Right cardiac atrium (tissue), 5 donors: Measurements from ENCODE around the gene NFE2. TPM values are rescaled to one million over a fixed set of nuclear protein-coding genes. Genes with fewer than 3 reads are reported as not detected.

ENCODE experiments used
- ATAC-seq, 2 donors: fragments of 200-7000 bp; cut with Tn5 transposase; one replicate each; pipeline versions ENCODE4 v1.8.0 to v1.9.1; 2020; ENCODE audit warnings: moderate library complexity in 2 of 2, mild to moderate bottlenecking in 1 of 2
- DNase-seq, 3 donors: peaks; one replicate each; pipeline ENCODE4 v3.0.0-alpha.2; 2020
- H3K27ac ChIP-seq: one replicate; pipeline ENCODE4 v1.5.1; 2013; ENCODE audit warnings: mild to moderate bottlenecking, low read length, control low read depth, moderate library complexity
- H3K27me3 ChIP-seq: one replicate; pipeline ENCODE4 v1.6.1; 2013; ENCODE audit not compliant: control insufficient read depth, insufficient read depth
- H3K4me1 ChIP-seq: one replicate; pipeline ENCODE4 v1.6.1; 2013; ENCODE audit warnings: low read length; ENCODE audit not compliant: control insufficient read depth, insufficient read depth
- H3K4me3 ChIP-seq: one replicate; pipeline ENCODE4 v1.5.1; 2013; ENCODE audit warnings: low read length, control low read depth
- H3K9me3 ChIP-seq: one replicate; pipeline ENCODE4 v1.6.1; 2013; ENCODE audit warnings: low read length; ENCODE audit not compliant: control insufficient read depth
- WGBS: extraction: QIAGEN DNeasy Blood & Tissue Kit; methylation state at CpG from one replicate; pipeline ENCODE4 v1.1.7; 2013; 5-methylcytosine and 5-hydroxymethylcytosine counted together
- intact Hi-C, 4 donors: fragments of 100-400 bp; cut with DNase I; formaldehyde crosslinking; loops; one replicate each; pipeline versions ENCODE4 v1.11.0 to v1.14.0; 2022 to 2023
- polyA plus RNA-seq: library from polyadenylated mRNA; stranded (reverse); fragments of 200-250 nt; gene quantifications from one replicate; pipeline ENCODE4 v1.2.3, GENCODE V29; 2013
- total RNA-seq, 4 donors: library from RNA; stranded (reverse); fragmentation: NEBNext Ultra II Directional; extraction: Animal tissue kit (Norgen Biotek cat#: 25700); gene quantifications; one replicate each; pipeline ENCODE4 v1.2.1, GENCODE V29; 2021
- donor health status: healthy with polysubstance abuse.
- donor health status: DM: no; HTN: yes; CAD: no.
- donor health status: DM: no; HTN: no; CAD: no.
- donor health status: DM: no; HTN: yes; CAD: no; lungs with severe emphysema.
- donor health status: DM: yes; HTN: yes; CAD: no.

The NFE2 gene
- total and polyA plus RNA-seq, 5 donors = 0.28 to 0.97 (median 0.32) TPM

- Histone ChIP-seq H3K9me3 (no peaks in the 10 kb centered on the region), H3K4me1 (no peaks in the 10 kb centered on the region), H3K27ac (no peak overlapping the region), H3K4me3 (no peak overlapping the region), H3K27me3 (no peaks in the 10 kb centered on the region)
- intact Hi-C loops = no loop called here
- ATAC-seq (no peak), DNase-seq (no peak)
- WGBS = 29% methylated on average over 4 of the region's 4 CpGs
These were observed 38.4 kb downstream of the NFE2 start for GRCh38 chr12:54262403-54262925.

- no peak for DNase-seq
- intact Hi-C loops = no loop called here
- Histone ChIP-seq H3K4me3 (no peak overlapping the region), H3K9me3 (no peaks in the 10 kb centered on the region), H3K27ac (no peak overlapping the region), H3K4me1 (no peaks in the 10 kb centered on the region), H3K27me3 (no peaks in the 10 kb centered on the region)
- ATAC-seq = no peak
- WGBS = 49% methylated on average over 5 of the region's 5 CpGs
These were observed 38.9 kb downstream of the NFE2 start for GRCh38 chr12:54261815-54262402.

GRCh38 chr12:54259194-54260011, 41.4 kb downstream of the NFE2 start:
- ATAC-seq (peak; percentile 93 to 97), DNase-seq (peak; percentile 84 to 88 (median 86))
- intact Hi-C loops = no loop called here
- Histone ChIP-seq H3K27me3 (no peaks in the 10 kb centered on the region), H3K4me1 (no peaks in the 10 kb centered on the region), H3K27ac (peak overlapping the region; percentile 49), H3K9me3 (no peaks in the 10 kb centered on the region), H3K4me3 (peak overlapping the region; percentile 33)
- 5% methylated on average over 11 of the region's 11 CpGs for WGBS

- H3K4me3 ChIP-seq = peak overlapping the region; percentile 33
- H3K27ac ChIP-seq = no peak overlapping the region
- H3K9me3 ChIP-seq = no peaks in the 10 kb centered on the region
- DNase-seq = no peak
- H3K4me1 ChIP-seq = no peaks in the 10 kb centered on the region
- no peak for ATAC-seq
- no peaks in the 10 kb centered on the region for H3K27me3 ChIP-seq
- intact Hi-C loops = no loop called here
These were observed 42.6 kb downstream of the NFE2 start for GRCh38 chr12:54258201-54258681.

DNA sequence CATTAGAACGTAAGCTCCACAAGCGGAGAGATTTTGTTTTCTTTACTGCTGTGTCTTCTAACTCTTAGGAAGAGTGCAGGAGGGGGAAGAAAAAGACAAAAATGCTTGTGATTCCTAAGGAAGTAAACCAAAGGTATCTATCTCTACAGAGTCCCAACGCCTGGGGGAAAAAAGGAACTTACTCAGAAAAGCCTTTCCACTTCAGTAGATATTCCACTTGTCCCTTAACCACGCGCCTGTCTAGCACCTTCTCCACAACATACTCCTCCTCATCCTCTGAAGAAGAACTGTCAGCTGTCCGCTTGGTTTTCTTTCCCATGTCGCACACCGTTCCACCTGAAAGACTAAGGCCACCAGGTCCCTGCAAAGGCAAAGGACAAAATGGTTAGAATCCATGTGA, 43.5 kb downstream of the NFE2 start:
- H3K27me3 ChIP-seq = no peaks in the 10 kb centered on the region
- ATAC-seq = no peak
- H3K4me1 ChIP-seq = no peaks in the 10 kb centered on the region
- no peak overlapping the region for H3K27ac ChIP-seq
- no peak overlapping the region for H3K4me3 ChIP-seq
- H3K9me3 ChIP-seq = no peaks in the 10 kb centered on the region
- 89% methylated on average over 8 of the region's 8 CpGs for WGBS
- no peak for DNase-seq
- intact Hi-C loops = no loop called here

- Histone ChIP-seq H3K9me3 (no peaks in the 10 kb centered on the region), H3K4me3 (no peak overlapping the region), H3K27ac (no peak overlapping the region), H3K27me3 (no peaks in the 10 kb centered on the region), H3K4me1 (no peaks in the 10 kb centered on the region)
- no peak for DNase-seq
- no peak for ATAC-seq
- intact Hi-C loops = no loop called here
- 94% methylated on average over 4 of the region's 4 CpGs for WGBS
These were observed 47.6 kb downstream of the NFE2 start for GRCh38 chr12:54253240-54253639.

GRCh38 chr12:54251667-54252284, 49.0 kb downstream of the NFE2 start:
- intact Hi-C loops = no loop called here

DNA sequence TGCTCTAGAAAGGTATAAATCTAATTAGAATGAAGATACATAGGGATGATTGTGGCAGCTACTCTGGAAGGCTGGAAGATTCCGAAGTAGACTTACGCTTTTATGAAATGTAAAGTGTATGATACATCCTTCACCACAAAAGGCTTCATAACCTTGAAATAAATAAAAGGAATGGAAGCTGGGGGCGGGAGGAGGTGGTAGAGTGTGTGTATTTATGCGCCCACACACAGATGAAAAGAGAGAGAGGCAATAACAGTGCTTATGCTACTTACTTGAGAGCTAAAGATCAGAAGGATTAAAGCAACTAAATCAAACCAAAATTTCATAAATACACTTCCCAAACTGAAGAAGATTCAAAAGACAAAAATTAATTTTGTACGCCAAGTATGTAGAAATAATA, 51.3 kb downstream of the NFE2 start:
- Histone ChIP-seq H3K4me1 (no peaks in the 10 kb centered on the region), H3K4me3 (no peak overlapping the region), H3K27me3 (no peaks in the 10 kb centered on the region), H3K27ac (no peak overlapping the region), H3K9me3 (no peaks in the 10 kb centered on the region)
- ATAC-seq = no peak
- no peak for DNase-seq
- intact Hi-C loops = no loop called here
- WGBS = 95% methylated on average over 5 of the region's 5 CpGs

More at GRCh38 chr12:54251667-54252284, 49.0 kb downstream of the NFE2 start:
- H3K27me3 ChIP-seq = no peaks in the 10 kb centered on the region
- H3K9me3 ChIP-seq = no peaks in the 10 kb centered on the region
- DNase-seq = no peak
- no peak overlapping the region for H3K27ac ChIP-seq
- H3K4me3 ChIP-seq = no peak overlapping the region
- ATAC-seq = no peak
- no peaks in the 10 kb centered on the region for H3K4me1 ChIP-seq
- 93% methylated on average over 1 of the region's 1 CpG for WGBS

DNA sequence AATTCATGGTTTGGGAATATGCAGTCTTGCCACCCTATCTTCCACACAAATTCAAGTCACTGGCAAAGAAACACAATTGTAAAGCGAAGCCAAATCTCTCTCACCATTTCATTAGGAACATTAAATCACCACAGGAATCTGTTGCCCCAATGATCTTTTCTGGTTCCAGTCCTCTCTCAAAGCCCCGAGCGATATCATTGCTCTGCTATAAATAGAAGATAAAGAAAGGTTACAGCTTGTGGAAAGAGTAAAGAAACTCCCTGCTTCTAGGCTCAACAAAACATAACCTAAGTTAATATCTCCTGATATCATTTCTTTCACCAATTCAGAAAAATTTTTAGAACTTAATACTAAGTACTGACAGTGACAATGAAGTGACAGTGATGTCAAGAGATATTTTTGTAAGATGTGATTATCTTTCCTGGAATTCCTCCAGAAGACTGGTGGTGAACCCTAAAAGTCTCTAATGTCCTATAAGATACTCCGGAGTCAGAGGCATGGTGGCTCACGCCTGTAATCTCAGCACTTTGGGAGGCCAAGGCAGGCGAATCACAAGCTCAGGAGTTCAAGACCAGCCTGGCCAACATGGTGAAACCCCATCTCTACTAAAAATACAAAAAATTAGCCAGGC, 54.7 kb downstream of the NFE2 start:
- ATAC-seq (no peak), DNase-seq (no peak)
- WGBS = 65% methylated on average over 6 of the region's 6 CpGs
- Histone ChIP-seq H3K4me3 (no peak overlapping the region), H3K27me3 (no peaks in the 10 kb centered on the region), H3K9me3 (no peaks in the 10 kb centered on the region), H3K4me1 (no peaks in the 10 kb centered on the region), H3K27ac (peak overlapping the region; percentile 75)
- intact Hi-C loops = no loop called here
